Astrocyte (in vitro differentiated cells and primary cell): ENCODE data around the gene SNED1.

Experiments used
- EZH2 ChIP-seq: IDR thresholded peaks from 2 replicates; pipeline ENCODE4 v1.6.1; 2012; ENCODE audit warnings: mild to moderate bottlenecking, low read length, inconsistent platforms; ENCODE audit not compliant: insufficient read depth
- TF ChIP-seq, protein P1 (sequence below): IDR thresholded peaks from 2 replicates; pipeline ENCODE4 v1.5.1; 2011; ENCODE audit warnings: low read depth, mild to moderate bottlenecking, inconsistent platforms, low read length, moderate library complexity; ENCODE audit not compliant: insufficient read depth

- TF ChIP-seq, protein P1, sequence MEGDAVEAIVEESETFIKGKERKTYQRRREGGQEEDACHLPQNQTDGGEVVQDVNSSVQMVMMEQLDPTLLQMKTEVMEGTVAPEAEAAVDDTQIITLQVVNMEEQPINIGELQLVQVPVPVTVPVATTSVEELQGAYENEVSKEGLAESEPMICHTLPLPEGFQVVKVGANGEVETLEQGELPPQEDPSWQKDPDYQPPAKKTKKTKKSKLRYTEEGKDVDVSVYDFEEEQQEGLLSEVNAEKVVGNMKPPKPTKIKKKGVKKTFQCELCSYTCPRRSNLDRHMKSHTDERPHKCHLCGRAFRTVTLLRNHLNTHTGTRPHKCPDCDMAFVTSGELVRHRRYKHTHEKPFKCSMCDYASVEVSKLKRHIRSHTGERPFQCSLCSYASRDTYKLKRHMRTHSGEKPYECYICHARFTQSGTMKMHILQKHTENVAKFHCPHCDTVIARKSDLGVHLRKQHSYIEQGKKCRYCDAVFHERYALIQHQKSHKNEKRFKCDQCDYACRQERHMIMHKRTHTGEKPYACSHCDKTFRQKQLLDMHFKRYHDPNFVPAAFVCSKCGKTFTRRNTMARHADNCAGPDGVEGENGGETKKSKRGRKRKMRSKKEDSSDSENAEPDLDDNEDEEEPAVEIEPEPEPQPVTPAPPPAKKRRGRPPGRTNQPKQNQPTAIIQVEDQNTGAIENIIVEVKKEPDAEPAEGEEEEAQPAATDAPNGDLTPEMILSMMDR, result no peak
- no peak for TF ChIP-seq EZH2
These were observed 10.8 kb downstream of the SNED1 start for GRCh38 chr2:241009191-241009590.
